Endodermal cell (in vitro differentiated cells): ENCODE data around the gene ZNF511. TPM values are rescaled to one million over a fixed set of nuclear protein-coding genes. Genes with fewer than 3 reads are reported as not detected.

Experiments
- DNase-seq: peaks from one replicate; pipeline ENCODE4 v3.0.0-alpha.2; 2017
- H3K27ac ChIP-seq: 2 replicates; pipeline ENCODE4 v1.5.1; 2013; ENCODE audit warnings: mild to moderate bottlenecking, low read depth, low read length, moderate library complexity
- H3K27me3 ChIP-seq: 2 replicates; pipeline ENCODE4 v1.6.1; 2013; ENCODE audit warnings: mild to moderate bottlenecking, low read length, moderate library complexity; ENCODE audit not compliant: insufficient read depth, control insufficient read depth, poor library complexity, severe bottlenecking
- H3K36me3 ChIP-seq: 2 replicates; pipeline ENCODE4 v1.7.0; 2013; ENCODE audit warnings: mild to moderate bottlenecking, low read length, moderate library complexity; ENCODE audit not compliant: control insufficient read depth, insufficient read depth
- H3K4me1 ChIP-seq: one replicate; pipeline ENCODE4 v1.7.0; 2013; ENCODE audit warnings: low read length; ENCODE audit not compliant: control insufficient read depth, insufficient read depth
- H3K4me3 ChIP-seq: 2 replicates; pipeline ENCODE4 v1.5.1; 2013; ENCODE audit warnings: mild to moderate bottlenecking, low read length, moderate library complexity
- H3K9ac ChIP-seq: 2 replicates; pipeline ENCODE4 v1.6.1; 2013; ENCODE audit warnings: mild to moderate bottlenecking, low read length, moderate library complexity; ENCODE audit not compliant: poor library complexity, severe bottlenecking; ENCODE audit errors: extremely low read depth
- H3K9me3 ChIP-seq: 2 replicates; pipeline ENCODE4 v1.6.1; 2013; ENCODE audit warnings: mild to moderate bottlenecking, low read length, moderate library complexity; ENCODE audit not compliant: control insufficient read depth
- H3K27ac Mint-ChIP-seq: 2 replicates; pipeline ENCODE4 v1.8.0; 2020; ENCODE audit warnings: mixed read lengths
- H3K27me3 Mint-ChIP-seq: 2 replicates; pipeline ENCODE4 v1.8.0; 2021; ENCODE audit warnings: mild to moderate bottlenecking, mixed read lengths; ENCODE audit not compliant: insufficient read depth
- H3K36me3 Mint-ChIP-seq: 2 replicates; pipeline ENCODE4 v1.8.0; 2020; ENCODE audit warnings: low read depth, mixed read lengths
- H3K4me1 Mint-ChIP-seq: 2 replicates; pipeline ENCODE4 v1.8.0; 2020; ENCODE audit warnings: mixed read lengths
- H3K4me3 Mint-ChIP-seq: 2 replicates; pipeline ENCODE4 v1.8.0; 2020; ENCODE audit warnings: mild to moderate bottlenecking, moderate library complexity, mixed read lengths
- H3K9me3 Mint-ChIP-seq: 2 replicates; pipeline ENCODE4 v1.8.0; 2020; ENCODE audit warnings: mild to moderate bottlenecking, mixed read lengths
- WGBS, 2 experiments: methylation state at CpG; one replicate each; pipeline versions ENCODE4 v1.1.5 to v1.1.7; 2013; ENCODE audit warnings: missing lambda C conversion rate in 2 of 2, mixed read lengths in 1 of 2; ENCODE audit not compliant: insufficient coverage in 1 of 2, insufficient read length in 1 of 2; 5-methylcytosine and 5-hydroxymethylcytosine counted together
- total RNA-seq, 2 donors: library from RNA; stranded (reverse); fragmentation: NEBNext Ultra II Directional in 1 of 2; extraction: Animal tissue kit (Norgen Biotek cat#: 25700) in 1 of 2; gene quantifications; 2 replicates in 1 of 2; 3 replicates in 1 of 2; pipeline ENCODE4 v1.2.1, GENCODE V29; 2021
- TF ChIP-seq, protein P1 (sequence below): fragments of 200-600 bp; sonication (generic); conservative IDR thresholded peaks from 2 replicates; pipeline ENCODE4 v1.5.0; 2021; ENCODE audit warnings: antibody characterized with exemption, mild to moderate bottlenecking

The ZNF511 gene
- total RNA-seq, 2 donors from 2014 or later, result 48.1 to 57.6 TPM

DNA sequence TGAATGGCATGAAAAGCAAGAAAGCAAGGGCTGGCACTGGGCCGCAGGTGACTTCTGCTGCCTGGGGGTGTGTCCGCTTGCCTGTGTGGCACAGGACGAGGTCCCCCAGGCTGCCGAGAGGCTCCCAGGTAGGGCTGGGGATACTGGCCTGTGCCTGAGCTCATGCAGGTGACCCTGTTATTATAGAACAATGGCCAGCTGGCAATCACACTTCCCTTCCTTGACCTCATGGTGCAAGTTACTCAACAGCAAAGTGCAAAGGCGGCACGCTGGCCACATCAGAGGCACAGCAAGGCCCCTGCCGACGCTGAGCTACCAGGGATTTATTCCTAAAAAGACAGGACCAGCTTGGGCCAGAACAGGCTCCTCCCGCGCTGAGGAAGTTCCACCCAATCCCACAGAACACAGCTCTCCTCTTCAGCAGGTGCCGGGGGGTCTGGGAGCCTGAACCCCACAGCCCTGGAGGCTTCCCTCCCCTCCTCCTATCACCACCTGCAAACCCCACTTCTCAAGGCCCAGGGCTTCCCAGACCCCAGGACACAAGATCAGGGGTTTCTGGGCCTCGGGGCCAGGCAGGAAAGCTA lies 30.6 kb upstream of the ZNF511 start:
- Histone ChIP-seq H3K36me3 (peaks cover 5% of the 10 kb centered on the region), H3K9ac (no peak overlapping the region), H3K9me3 (no peaks in the 10 kb centered on the region), H3K27ac (no peak overlapping the region), H3K27me3 (peaks cover 9% of the 10 kb centered on the region), H3K4me3 (no peak overlapping the region), H3K4me1 (peaks cover 4% of the 10 kb centered on the region)
- DNase-seq, result no peak
- 90 to 96% methylated on average over 9 to 12 of the region's 12 CpGs for WGBS, 2 experiments
- Mint-ChIP-seq H3K27ac (no peak overlapping the region), H3K4me3 (no peak overlapping the region), H3K27me3 (peaks cover 6% of the 10 kb centered on the region), H3K4me1 (no peaks in the 10 kb centered on the region), H3K36me3 (peaks cover 8% of the 10 kb centered on the region), H3K9me3 (no peaks in the 10 kb centered on the region)
- TF ChIP-seq, protein P1, sequence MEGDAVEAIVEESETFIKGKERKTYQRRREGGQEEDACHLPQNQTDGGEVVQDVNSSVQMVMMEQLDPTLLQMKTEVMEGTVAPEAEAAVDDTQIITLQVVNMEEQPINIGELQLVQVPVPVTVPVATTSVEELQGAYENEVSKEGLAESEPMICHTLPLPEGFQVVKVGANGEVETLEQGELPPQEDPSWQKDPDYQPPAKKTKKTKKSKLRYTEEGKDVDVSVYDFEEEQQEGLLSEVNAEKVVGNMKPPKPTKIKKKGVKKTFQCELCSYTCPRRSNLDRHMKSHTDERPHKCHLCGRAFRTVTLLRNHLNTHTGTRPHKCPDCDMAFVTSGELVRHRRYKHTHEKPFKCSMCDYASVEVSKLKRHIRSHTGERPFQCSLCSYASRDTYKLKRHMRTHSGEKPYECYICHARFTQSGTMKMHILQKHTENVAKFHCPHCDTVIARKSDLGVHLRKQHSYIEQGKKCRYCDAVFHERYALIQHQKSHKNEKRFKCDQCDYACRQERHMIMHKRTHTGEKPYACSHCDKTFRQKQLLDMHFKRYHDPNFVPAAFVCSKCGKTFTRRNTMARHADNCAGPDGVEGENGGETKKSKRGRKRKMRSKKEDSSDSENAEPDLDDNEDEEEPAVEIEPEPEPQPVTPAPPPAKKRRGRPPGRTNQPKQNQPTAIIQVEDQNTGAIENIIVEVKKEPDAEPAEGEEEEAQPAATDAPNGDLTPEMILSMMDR, result no peak

- Mint-ChIP-seq H3K27ac (no peak overlapping the region), H3K9me3 (no peaks in the 10 kb centered on the region), H3K4me3 (no peak overlapping the region), H3K27me3 (peaks cover 6% of the 10 kb centered on the region), H3K4me1 (no peaks in the 10 kb centered on the region), H3K36me3 (peaks cover 13% of the 10 kb centered on the region)
- Histone ChIP-seq H3K27me3 (peaks cover 9% of the 10 kb centered on the region), H3K4me3 (no peak overlapping the region), H3K4me1 (peaks cover 4% of the 10 kb centered on the region), H3K27ac (no peak overlapping the region), H3K9ac (no peak overlapping the region), H3K36me3 (peaks cover 6% of the 10 kb centered on the region), H3K9me3 (no peaks in the 10 kb centered on the region)
- TF ChIP-seq, protein P1, result no peak
- DNase-seq, result no peak
- WGBS, 2 experiments, result 90 to 91% methylated on average over 11 to 19 of the region's 19 CpGs
These were observed 30.0 kb upstream of the ZNF511 start for GRCh38 chr10:133278577-133279265.

DNA sequence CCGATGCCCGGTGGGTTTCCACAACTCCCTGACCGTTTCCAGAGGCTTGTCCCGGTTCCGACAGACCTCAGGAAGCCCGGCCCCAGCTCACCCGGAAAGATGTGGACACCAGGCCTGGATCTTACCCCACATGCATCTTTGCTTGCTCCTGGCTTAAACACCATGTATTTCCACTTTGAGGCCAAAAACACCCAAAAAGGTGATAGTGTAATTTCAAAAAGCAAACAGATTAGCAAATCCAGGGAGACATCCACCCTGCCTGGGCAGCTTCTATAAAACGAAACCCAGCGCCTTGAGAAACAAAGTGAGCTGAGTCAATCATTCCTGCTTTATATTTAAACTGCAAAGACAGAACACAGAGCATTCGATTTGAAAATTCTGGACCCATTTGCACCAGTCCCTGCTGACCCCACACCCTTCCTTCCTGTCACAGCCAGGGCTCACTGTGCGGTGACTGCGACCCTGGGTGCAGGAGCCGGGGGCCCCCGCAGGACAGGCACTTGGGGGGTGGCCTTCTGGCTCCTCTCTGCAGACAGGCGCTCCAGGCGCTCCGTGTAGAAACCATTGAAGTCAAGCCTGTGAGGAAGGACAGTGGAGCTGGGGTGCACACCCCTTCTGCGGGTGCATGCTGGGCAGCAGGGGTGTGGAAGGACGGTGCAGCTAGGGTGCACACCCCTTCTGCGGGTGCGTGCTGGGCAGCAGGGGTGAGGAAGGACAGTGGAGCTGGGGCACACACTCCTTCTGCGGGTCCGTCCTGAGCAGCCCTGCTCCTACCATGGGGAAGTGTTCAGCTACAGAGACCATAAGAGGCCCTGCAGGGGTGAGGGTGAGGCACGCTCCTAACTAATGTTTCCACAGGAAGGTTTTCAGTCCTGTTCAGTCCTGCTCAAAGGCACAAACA lies 29.1 kb upstream of the ZNF511 start:
- Mint-ChIP-seq H3K4me3 (no peak overlapping the region), H3K9me3 (no peaks in the 10 kb centered on the region), H3K27ac (no peak overlapping the region), H3K36me3 (peaks cover 20% of the 10 kb centered on the region), H3K4me1 (no peaks in the 10 kb centered on the region), H3K27me3 (peaks cover 6% of the 10 kb centered on the region)
- WGBS, 2 experiments, result 90 to 92% methylated on average over 11 to 24 of the region's 24 CpGs
- Histone ChIP-seq H3K9me3 (no peaks in the 10 kb centered on the region), H3K4me1 (peaks cover 4% of the 10 kb centered on the region), H3K27me3 (peaks cover 9% of the 10 kb centered on the region), H3K36me3 (peaks cover 14% of the 10 kb centered on the region), H3K27ac (no peak overlapping the region), H3K9ac (no peak overlapping the region), H3K4me3 (no peak overlapping the region)
- DNase-seq, result no peak
- TF ChIP-seq, protein P1, result no peak
